ENCODE results near the gene MCTP1. TPM values are rescaled to one million over a fixed set of nuclear protein-coding genes. Genes with fewer than 3 reads are reported as not detected.

MCTP1 gene
- total RNA-seq, 1 donor from 2014 or later = 35.8 TPM

GRCh38 chr5:95114902-95115301 is 170.0 kb downstream of the MCTP1 start:
- no peak for DNase-seq (ENCODE audit: low spot score)

GRCh38 chr5:95114305-95114704 is 170.6 kb downstream of the MCTP1 start:
- no peak for DNase-seq (ENCODE audit: low spot score)

GRCh38 chr5:95113489-95113888 is 171.4 kb downstream of the MCTP1 start:
- no peak for DNase-seq (ENCODE audit: low spot score)

GRCh38 chr5:95111141-95111540 is 173.8 kb downstream of the MCTP1 start:
- DNase-seq (ENCODE audit: low spot score) = no peak

- DNase-seq (ENCODE audit: low spot score) = no peak
Observed at GRCh38 chr5:95110118-95110517, 174.8 kb downstream of the MCTP1 start.

- DNase-seq (ENCODE audit: low spot score) = no peak
Observed at GRCh38 chr5:95107138-95107537, 177.8 kb downstream of the MCTP1 start.

GRCh38 chr5:95105638-95106037 is 179.3 kb downstream of the MCTP1 start:
- DNase-seq (ENCODE audit: low spot score) = no peak

GRCh38 chr5:95102687-95103086 is 182.2 kb downstream of the MCTP1 start:
- DNase-seq (ENCODE audit: low spot score) = no peak

GRCh38 chr5:95102080-95102479 is 182.8 kb downstream of the MCTP1 start:
- no peak for DNase-seq (ENCODE audit: low spot score)

GRCh38 chr5:95100551-95100950 is 184.3 kb downstream of the MCTP1 start:
- DNase-seq (ENCODE audit: low spot score) = no peak

- no peak for DNase-seq (ENCODE audit: low spot score)
Observed at GRCh38 chr5:95098012-95098411, 186.9 kb downstream of the MCTP1 start.

- DNase-seq (ENCODE audit: low spot score) = no peak
Observed at GRCh38 chr5:95093211-95093610, 191.7 kb downstream of the MCTP1 start.

GRCh38 chr5:95090774-95091173 is 194.1 kb downstream of the MCTP1 start:
- no peak for DNase-seq (ENCODE audit: low spot score)

- no peak for DNase-seq (ENCODE audit: low spot score)
Observed at GRCh38 chr5:95087816-95088317, 197.0 kb downstream of the MCTP1 start.

GRCh38 chr5:95086927-95087815 is 197.7 kb downstream of the MCTP1 start:
- DNase-seq (ENCODE audit: low spot score) = no peak

- no peak for DNase-seq (ENCODE audit: low spot score)
Observed at GRCh38 chr5:95084757-95085156, 200.1 kb downstream of the MCTP1 start.

GRCh38 chr5:95083606-95084005 is 201.3 kb downstream of the MCTP1 start:
- no peak for DNase-seq (ENCODE audit: low spot score)

GRCh38 chr5:95081982-95082381 is 202.9 kb downstream of the MCTP1 start:
- no peak for DNase-seq (ENCODE audit: low spot score)

- DNase-seq (ENCODE audit: low spot score) = no peak
Observed at GRCh38 chr5:95081500-95081960, 203.4 kb downstream of the MCTP1 start.

- no peak for DNase-seq (ENCODE audit: low spot score)
Observed at GRCh38 chr5:95080441-95080840, 204.5 kb downstream of the MCTP1 start.

GRCh38 chr5:95080030-95080429 is 204.9 kb downstream of the MCTP1 start:
- DNase-seq (ENCODE audit: low spot score) = no peak

- no peak for DNase-seq (ENCODE audit: low spot score)
Observed at GRCh38 chr5:95078868-95079267, 206.0 kb downstream of the MCTP1 start.

GRCh38 chr5:95076395-95077185 is 208.3 kb downstream of the MCTP1 start:
- no peak for DNase-seq (ENCODE audit: low spot score)

Data from ureter (tissue), 1 donor.